AG04450 (cell line): ENCODE results near the gene ZNF516. TPM values are rescaled to one million over a fixed set of nuclear protein-coding genes. Genes with fewer than 3 reads are reported as not detected.

ENCODE experiments used
- CTCF ChIA-PET: fragments of 300-600, 350-600 bp; formaldehyde crosslinking; extraction: SDS; loops from one replicate; lab custom pipeline; 2022; ENCODE audit warnings: antibody characterized with exemption, inconsistent platforms; lab: Charles Lee
- POLR2A ChIA-PET: fragments of 350-600 bp; formaldehyde crosslinking; extraction: SDS; loops from one replicate; lab custom pipeline; 2021; ENCODE audit warnings: antibody characterized with exemption, inconsistent platforms; lab: Yijun Ruan, JAX
- DNase-seq: peaks from one replicate; pipeline ENCODE4 v3.0.0-alpha.2; 2011; ENCODE audit warnings: low read depth, low spot score
- H3K27ac ChIP-seq: one replicate; pipeline ENCODE4 v1.5.1; 2012; ENCODE audit warnings: low read depth, low read length, control low read depth
- H3K27me3 ChIP-seq: one replicate; pipeline ENCODE4 v1.6.0; 2012; ENCODE audit warnings: low read length; ENCODE audit not compliant: control insufficient read depth, insufficient read depth
- H3K4me3 ChIP-seq: 2 replicates; pipeline ENCODE4 v1.5.1; 2011; ENCODE audit warnings: mild to moderate bottlenecking, low read depth, low read length, control low read depth
- H3K9me3 ChIP-seq: 2 replicates; pipeline ENCODE4 v1.5.1; 2012; ENCODE audit warnings: low read length; ENCODE audit not compliant: control insufficient read depth, insufficient read depth
- CTCF ChIP-seq: IDR thresholded peaks from 2 replicates; pipeline ENCODE4 v1.5.1; 2011; ENCODE audit warnings: low read depth, low read length, control low read depth, inconsistent platforms
- polyA plus RNA-seq: library from polyadenylated mRNA; depleted of rRNA; stranded (reverse); fragments of >200 nt; gene quantifications from 2 replicates; pipeline ENCODE4 v1.2.3, GENCODE V29; 2011

The ZNF516 gene
- polyA plus RNA-seq, 1 experiment = 15.5 TPM

DNA sequence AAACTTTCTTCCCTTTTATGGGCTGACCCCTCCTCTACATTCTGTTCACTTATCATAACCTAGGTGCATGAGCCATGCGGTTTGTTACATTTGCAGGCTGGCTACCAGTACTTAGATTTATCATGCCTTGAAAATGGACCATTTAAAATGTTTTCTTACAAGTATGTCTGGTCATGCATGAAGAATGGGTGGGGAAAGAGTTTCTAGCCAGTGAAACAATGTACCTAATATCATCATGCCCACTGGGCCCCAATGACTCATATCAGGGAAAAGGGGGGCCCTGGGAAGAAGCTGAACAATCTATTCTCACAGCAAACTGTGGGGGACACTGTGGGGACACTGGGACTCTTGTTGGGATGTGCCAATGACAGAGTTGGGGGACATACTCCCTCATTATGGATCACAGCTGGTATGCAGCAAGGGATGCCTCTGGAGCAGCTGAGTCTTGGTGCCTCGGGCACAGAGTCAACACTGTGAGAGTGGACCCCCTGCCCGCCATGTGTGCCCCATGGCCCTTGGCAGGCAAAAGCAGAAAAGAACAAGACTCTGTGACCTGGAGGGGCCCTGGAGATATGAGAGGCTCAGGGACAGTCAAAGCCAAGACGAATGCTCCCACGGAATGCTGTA lies 156.3 kb downstream of the ZNF516 start:
- Histone ChIP-seq H3K27ac (no peak overlapping the region), H3K4me3 (no peak overlapping the region), H3K27me3 (no peaks in the 10 kb centered on the region), H3K9me3 (no peaks in the 10 kb centered on the region)
- no peak for DNase-seq
- no peak for TF ChIP-seq CTCF
- CTCF ChIA-PET = interaction anchor here (1.0 kb wide), 1 partner anchor 83 kb away, joined by 6 read pairs; no protein-coding TSS in a partner anchor
- POLR2A ChIA-PET = no interaction called here

DNA sequence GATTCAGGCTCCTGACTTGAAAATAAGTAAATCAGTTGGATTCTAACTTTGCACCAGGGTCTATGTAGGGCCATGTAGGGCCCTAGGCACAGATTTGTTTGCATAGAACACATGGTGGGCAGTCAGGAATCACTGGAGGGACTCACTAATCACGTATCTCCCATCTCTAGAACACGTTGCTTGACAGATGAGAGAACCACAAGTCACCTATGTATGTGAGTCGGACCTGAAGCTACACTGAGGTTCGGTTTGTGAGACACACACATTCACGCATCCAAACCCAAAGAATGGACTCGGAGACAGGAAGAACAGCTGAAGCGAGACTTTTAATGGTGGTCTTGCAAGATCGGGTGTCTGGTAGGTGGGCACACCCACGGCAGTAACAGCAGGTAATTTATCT lies 157.0 kb downstream of the ZNF516 start:
- no peak for TF ChIP-seq CTCF
- POLR2A ChIA-PET = no interaction called here
- CTCF ChIA-PET = no interaction called here
- DNase-seq = no peak
- H3K4me3 ChIP-seq = no peak overlapping the region
- H3K27me3 ChIP-seq = no peaks in the 10 kb centered on the region
- no peaks in the 10 kb centered on the region for H3K9me3 ChIP-seq
- no peak overlapping the region for H3K27ac ChIP-seq

GRCh38 chr18:76335859-76336640 lies 159.0 kb downstream of the ZNF516 start:
- ChIA-PET CTCF (no interaction called here), POLR2A (no interaction called here)
- Histone ChIP-seq H3K4me3 (no peak overlapping the region), H3K9me3 (no peaks in the 10 kb centered on the region), H3K27ac (no peak overlapping the region), H3K27me3 (no peaks in the 10 kb centered on the region)
- no peak for TF ChIP-seq CTCF
- DNase-seq = no peak

- CTCF ChIA-PET = no interaction called here
- no peak for TF ChIP-seq CTCF
- Histone ChIP-seq H3K9me3 (no peaks in the 10 kb centered on the region), H3K27ac (no peak overlapping the region), H3K27me3 (peaks cover 6% of the 10 kb centered on the region), H3K4me3 (no peak overlapping the region)
- no peak for DNase-seq
- POLR2A ChIA-PET = no interaction called here
Observed at GRCh38 chr18:76328140-76328539, 166.9 kb downstream of the ZNF516 start.

GRCh38 chr18:76323891-76324290 lies 171.2 kb downstream of the ZNF516 start:
- Histone ChIP-seq H3K4me3 (no peak overlapping the region), H3K27ac (no peak overlapping the region), H3K27me3 (peaks cover 6% of the 10 kb centered on the region), H3K9me3 (no peaks in the 10 kb centered on the region)
- ChIA-PET POLR2A (no interaction called here), CTCF (interaction anchor here (0.6 kb wide), 1 partner anchor 22 kb away, joined by 3 read pairs; no protein-coding TSS in a partner anchor)
- TF ChIP-seq CTCF = no peak
- no peak for DNase-seq
